ENCODE data around the gene STXBP5L.

Gene STXBP5L

GRCh38 chr3:120926146-120926545 is 18.1 kb downstream of the STXBP5L start:
- ChIA-PET POLR2A (no interaction called here), CTCF (no interaction called here)
- DNase-seq (ENCODE audit: extremely low spot score), result no peak
- peak; percentile 77 for TF ChIP-seq ZNF384 (IDR thresholded peaks at IDR 0.05)
- no peak for TF ChIP-seq FOXM1 (IDR thresholded peaks at IDR 0.05; ENCODE audit: borderline replicate concordance)

GRCh38 chr3:120928991-120929390 is 21.0 kb downstream of the STXBP5L start:
- POLR2A ChIA-PET, result no interaction called here
- CTCF ChIA-PET, result no interaction called here
- no peak for TF ChIP-seq CTBP1 (IDR thresholded peaks at IDR 0.05; ENCODE audit: borderline replicate concordance)
- no peak for TF ChIP-seq BHLHE40 (IDR thresholded peaks at IDR 0.05; ENCODE audit: borderline replicate concordance)
- no peak for TF ChIP-seq ELF4 (IDR thresholded peaks at IDR 0.05)
- TF ChIP-seq FOXM1 (IDR thresholded peaks at IDR 0.05; ENCODE audit: borderline replicate concordance), result no peak
- TF ChIP-seq PKNOX1 (IDR thresholded peaks at IDR 0.05), result no peak
- TF ChIP-seq ARNT (IDR thresholded peaks at IDR 0.05), result no peak
- DNase-seq (ENCODE audit: extremely low spot score), result no peak

- ChIA-PET POLR2A (interaction anchor here (0.7 kb wide), 1 partner anchor 336 kb away, joined by 3 read pairs; the partner anchor contains the start of gene NDUFB4), CTCF (no interaction called here)
Observed at GRCh38 chr3:120931593-120931992, 23.6 kb downstream of the STXBP5L start.

GRCh38 chr3:120956143-120956542 is 48.1 kb downstream of the STXBP5L start:
- TF ChIP-seq ELF4 (IDR thresholded peaks at IDR 0.05) (no peak), BHLHE40 (IDR thresholded peaks at IDR 0.05; ENCODE audit: borderline replicate concordance) (no peak), TARDBP (IDR thresholded peaks at IDR 0.05) (no peak), SP1 (IDR thresholded peaks at IDR 0.05) (no peak), ARNT (IDR thresholded peaks at IDR 0.05) (no peak), HDGF (IDR thresholded peaks at IDR 0.05; ENCODE audit: borderline replicate concordance) (no peak), L3MBTL2 (conservative IDR thresholded peaks at IDR 0.05) (no peak), FOXK2 (IDR thresholded peaks at IDR 0.05) (no peak), CTBP1 (IDR thresholded peaks at IDR 0.05; ENCODE audit: borderline replicate concordance) (no peak), SUZ12 (IDR thresholded peaks at IDR 0.05) (no peak), ZNF384 (IDR thresholded peaks at IDR 0.05) (no peak), NFRKB (IDR thresholded peaks at IDR 0.05) (no peak), PKNOX1 (IDR thresholded peaks at IDR 0.05) (no peak), LEF1 (IDR thresholded peaks at IDR 0.05; ENCODE audit: borderline replicate concordance) (no peak), FOXM1 (IDR thresholded peaks at IDR 0.05; ENCODE audit: borderline replicate concordance) (no peak), FOXA1 (IDR thresholded peaks at IDR 0.05) (no peak)
- CTCF ChIA-PET, result no interaction called here
- POLR2A ChIA-PET, result no interaction called here
- DNase-seq (ENCODE audit: extremely low spot score), result no peak

More at GRCh38 chr3:120931593-120931992, 23.6 kb downstream of the STXBP5L start:
- no peak for DNase-seq (ENCODE audit: extremely low spot score)
- TF ChIP-seq NFRKB (IDR thresholded peaks at IDR 0.05), result no peak
- TF ChIP-seq HDGF (IDR thresholded peaks at IDR 0.05; ENCODE audit: borderline replicate concordance), result no peak

- ChIA-PET POLR2A (no interaction called here), CTCF (no interaction called here)
- TF ChIP-seq TARDBP (IDR thresholded peaks at IDR 0.05), result no peak
- TF ChIP-seq FOXK2 (IDR thresholded peaks at IDR 0.05), result no peak
- TF ChIP-seq LEF1 (IDR thresholded peaks at IDR 0.05; ENCODE audit: borderline replicate concordance), result no peak
- TF ChIP-seq PKNOX1 (IDR thresholded peaks at IDR 0.05), result no peak
- no peak for TF ChIP-seq SUZ12 (IDR thresholded peaks at IDR 0.05)
- TF ChIP-seq SP1 (IDR thresholded peaks at IDR 0.05), result no peak
- no peak for TF ChIP-seq ARNT (IDR thresholded peaks at IDR 0.05)
- TF ChIP-seq CTBP1 (IDR thresholded peaks at IDR 0.05; ENCODE audit: borderline replicate concordance), result no peak
- no peak for TF ChIP-seq FOXA1 (IDR thresholded peaks at IDR 0.05)
- TF ChIP-seq L3MBTL2 (conservative IDR thresholded peaks at IDR 0.05), result no peak
- TF ChIP-seq BHLHE40 (IDR thresholded peaks at IDR 0.05; ENCODE audit: borderline replicate concordance), result no peak
- no peak for TF ChIP-seq NFRKB (IDR thresholded peaks at IDR 0.05)
- no peak for TF ChIP-seq ELF4 (IDR thresholded peaks at IDR 0.05)
- no peak for TF ChIP-seq FOXM1 (IDR thresholded peaks at IDR 0.05; ENCODE audit: borderline replicate concordance)
- no peak for TF ChIP-seq HDGF (IDR thresholded peaks at IDR 0.05; ENCODE audit: borderline replicate concordance)
- no peak for TF ChIP-seq ZNF384 (IDR thresholded peaks at IDR 0.05)
- no peak for DNase-seq (ENCODE audit: extremely low spot score)
Observed at GRCh38 chr3:120982608-120983320, 74.8 kb downstream of the STXBP5L start.

GRCh38 chr3:120983321-120983665 is 75.3 kb downstream of the STXBP5L start:
- DNase-seq (ENCODE audit: extremely low spot score), result no peak
- POLR2A ChIA-PET, result no interaction called here
- CTCF ChIA-PET, result no interaction called here
- TF ChIP-seq FOXA1 (IDR thresholded peaks at IDR 0.05), result no peak

GRCh38 chr3:120983841-120984240 is 75.8 kb downstream of the STXBP5L start:
- TF ChIP-seq ELF4 (IDR thresholded peaks at IDR 0.05), result no peak
- TF ChIP-seq SUZ12 (IDR thresholded peaks at IDR 0.05), result no peak
- no peak for TF ChIP-seq FOXK2 (IDR thresholded peaks at IDR 0.05)
- no peak for TF ChIP-seq ARNT (IDR thresholded peaks at IDR 0.05)
- no peak for TF ChIP-seq ZNF384 (IDR thresholded peaks at IDR 0.05)
- no peak for TF ChIP-seq HDGF (IDR thresholded peaks at IDR 0.05; ENCODE audit: borderline replicate concordance)
- no peak for TF ChIP-seq NFRKB (IDR thresholded peaks at IDR 0.05)
- no peak for TF ChIP-seq PKNOX1 (IDR thresholded peaks at IDR 0.05)
- TF ChIP-seq FOXM1 (IDR thresholded peaks at IDR 0.05; ENCODE audit: borderline replicate concordance), result no peak
- no peak for TF ChIP-seq TARDBP (IDR thresholded peaks at IDR 0.05)
- no peak for TF ChIP-seq FOXA1 (IDR thresholded peaks at IDR 0.05)
- no peak for TF ChIP-seq SP1 (IDR thresholded peaks at IDR 0.05)
- TF ChIP-seq LEF1 (IDR thresholded peaks at IDR 0.05; ENCODE audit: borderline replicate concordance), result no peak
- TF ChIP-seq L3MBTL2 (conservative IDR thresholded peaks at IDR 0.05), result no peak
- ChIA-PET POLR2A (no interaction called here), CTCF (no interaction called here)
- DNase-seq (ENCODE audit: extremely low spot score), result no peak

Measured in HEK293T (cell line).